Body of pancreas (tissue), 4 donors: ENCODE results near the gene GMPPB.

Source experiments
- CTCF ChIP-seq, 7 experiments: fragments of 450-650 bp in 4 of 7; fragments of 200-600 bp in 3 of 7; sonication (generic) in 3 of 7; IDR thresholded peaks; one replicate each; pipeline ENCODE4 v1.5.1; 2016 to 2019; ENCODE audit warnings: antibody characterized with exemption in 7 of 7
- POLR2A ChIP-seq, 3 donors: fragments of 450-650 bp; IDR thresholded peaks; one replicate each; pipeline ENCODE4 v1.6.1; 2016; ENCODE audit warnings: antibody characterized with exemption in 3 of 3, mild to moderate bottlenecking in 2 of 3

- TF ChIP-seq CTCF (IDR thresholded peaks at IDR 0.05): peak in 1 of 7 experiments; percentile 27
- TF ChIP-seq POLR2A (IDR thresholded peaks at IDR 0.05): no peak
These were observed 49.2 kb downstream of the GMPPB start for GRCh38 chr3:49674497-49674983.
